Mammary epithelial cell (primary cell): Measurements from ENCODE around the gene SLC43A2.

Experiments used
- EZH2 ChIP-seq: IDR thresholded peaks from 2 replicates; pipeline ENCODE4 v1.6.1; 2012; ENCODE audit warnings: low read length, inconsistent platforms, borderline replicate concordance
- TF ChIP-seq, protein P1 (sequence below), 2 donors: IDR thresholded peaks in 1 of 2; conservative IDR thresholded peaks in 1 of 2; 2 replicates each; pipeline ENCODE4 v1.5.1; 2011 to 2012; ENCODE audit warnings: inconsistent platforms in 2 of 2, low read length in 2 of 2, mild to moderate bottlenecking in 2 of 2, control low read depth in 1 of 2, low read depth in 1 of 2; ENCODE audit not compliant: insufficient read depth in 1 of 2; ENCODE audit errors: extremely low read depth in 1 of 2

DNA sequence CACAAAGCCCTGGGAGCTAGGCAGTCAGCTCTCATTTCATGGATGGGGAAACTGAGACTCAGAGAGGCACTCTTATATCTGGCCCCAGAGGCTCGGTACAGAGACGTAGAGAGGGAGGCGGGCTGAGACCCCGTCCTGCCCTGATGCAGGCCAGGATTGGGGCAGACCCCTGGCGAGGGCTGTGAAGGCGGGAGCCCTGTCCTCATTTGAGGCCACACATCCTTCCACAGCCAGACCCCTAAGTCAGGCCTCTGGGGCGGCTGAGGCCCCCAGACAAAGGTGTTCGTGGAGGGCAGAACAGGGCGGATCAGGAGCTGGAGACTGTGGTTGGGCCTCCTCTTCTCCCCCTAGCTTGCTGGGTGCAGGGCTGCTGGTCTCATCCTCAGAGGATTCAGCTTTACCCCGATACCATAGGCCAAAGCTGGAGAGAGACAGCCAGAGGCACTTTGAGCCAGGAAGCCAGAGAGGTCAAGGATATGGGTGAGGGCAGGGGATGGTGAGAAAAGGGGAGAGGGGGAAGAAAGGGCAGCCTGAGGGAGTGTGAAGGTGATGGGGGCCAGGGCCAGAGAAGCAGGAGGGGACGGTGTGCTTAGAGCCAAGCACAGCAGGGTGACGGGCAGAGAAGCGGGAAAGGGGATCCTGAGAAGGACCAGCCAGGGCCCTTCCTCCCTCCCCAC, 17.7 kb upstream of the SLC43A2 start:
- TF ChIP-seq, protein P1, sequence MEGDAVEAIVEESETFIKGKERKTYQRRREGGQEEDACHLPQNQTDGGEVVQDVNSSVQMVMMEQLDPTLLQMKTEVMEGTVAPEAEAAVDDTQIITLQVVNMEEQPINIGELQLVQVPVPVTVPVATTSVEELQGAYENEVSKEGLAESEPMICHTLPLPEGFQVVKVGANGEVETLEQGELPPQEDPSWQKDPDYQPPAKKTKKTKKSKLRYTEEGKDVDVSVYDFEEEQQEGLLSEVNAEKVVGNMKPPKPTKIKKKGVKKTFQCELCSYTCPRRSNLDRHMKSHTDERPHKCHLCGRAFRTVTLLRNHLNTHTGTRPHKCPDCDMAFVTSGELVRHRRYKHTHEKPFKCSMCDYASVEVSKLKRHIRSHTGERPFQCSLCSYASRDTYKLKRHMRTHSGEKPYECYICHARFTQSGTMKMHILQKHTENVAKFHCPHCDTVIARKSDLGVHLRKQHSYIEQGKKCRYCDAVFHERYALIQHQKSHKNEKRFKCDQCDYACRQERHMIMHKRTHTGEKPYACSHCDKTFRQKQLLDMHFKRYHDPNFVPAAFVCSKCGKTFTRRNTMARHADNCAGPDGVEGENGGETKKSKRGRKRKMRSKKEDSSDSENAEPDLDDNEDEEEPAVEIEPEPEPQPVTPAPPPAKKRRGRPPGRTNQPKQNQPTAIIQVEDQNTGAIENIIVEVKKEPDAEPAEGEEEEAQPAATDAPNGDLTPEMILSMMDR (conservative IDR thresholded peaks at IDR 0.05 in 1 of 2, IDR thresholded peaks at IDR 0.05 in 1 of 2; ENCODE audit: extremely low read depth in 1 of 2, insufficient read depth in 1 of 2, low read depth in 1 of 2, low read length in 2 of 2): no peak
- no peak for TF ChIP-seq EZH2
